GM18519 (cell line): ENCODE measurements around the gene CMYA5.
"Not testable (repeated sequence)": the region's sequence is repeated elsewhere in the genome, so short reads cannot be mapped to it uniquely, and the experiment has no call there.

ENCODE experiments used
- ATAC-seq: cut with Tn5 transposase; IDR thresholded peaks from one replicate; pipeline ENCODE4 v1.9.1; 2021; ENCODE audit warnings: mild to moderate bottlenecking, moderate library complexity; ENCODE audit not compliant: unreplicated experiment, low FRiP score

CMYA5 gene

GRCh38 chr5:79746642-79747569 lies 57.3 kb downstream of the CMYA5 start:
- ATAC-seq: no peak

GRCh38 chr5:79750611-79751510 lies 61.2 kb downstream of the CMYA5 start:
- ATAC-seq: no peak

GRCh38 chr5:79753092-79753491 lies 63.5 kb downstream of the CMYA5 start:
- no peak for ATAC-seq

GRCh38 chr5:79753877-79754645 lies 64.4 kb downstream of the CMYA5 start:
- no peak for ATAC-seq

- no peak for ATAC-seq
Measured at GRCh38 chr5:79754865-79755555, 65.4 kb downstream of the CMYA5 start.

GRCh38 chr5:79756076-79756475 lies 66.4 kb downstream of the CMYA5 start:
- ATAC-seq: no peak

GRCh38 chr5:79759436-79759835 lies 69.8 kb downstream of the CMYA5 start:
- ATAC-seq: no peak

GRCh38 chr5:79759848-79760247 lies 70.2 kb downstream of the CMYA5 start:
- ATAC-seq: no peak

- no peak for ATAC-seq
Measured at GRCh38 chr5:79762929-79763328, 73.3 kb downstream of the CMYA5 start.

- not testable (repeated sequence) for ATAC-seq
Measured at GRCh38 chr5:79764147-79764546, 74.5 kb downstream of the CMYA5 start.

GRCh38 chr5:79771387-79771786 lies 81.8 kb downstream of the CMYA5 start:
- no peak for ATAC-seq

- no peak for ATAC-seq
Measured at GRCh38 chr5:79772651-79773050, 83.0 kb downstream of the CMYA5 start.

- no peak for ATAC-seq
Measured at GRCh38 chr5:79773612-79774011, 84.0 kb downstream of the CMYA5 start.

GRCh38 chr5:79774171-79774854 lies 84.7 kb downstream of the CMYA5 start:
- no peak for ATAC-seq

GRCh38 chr5:79774855-79775237 lies 85.2 kb downstream of the CMYA5 start:
- ATAC-seq: no peak

GRCh38 chr5:79784741-79785140 lies 95.1 kb downstream of the CMYA5 start:
- ATAC-seq: not testable (repeated sequence)

- no peak for ATAC-seq
Measured at GRCh38 chr5:79785983-79786382, 96.3 kb downstream of the CMYA5 start.

- ATAC-seq: no peak
Measured at GRCh38 chr5:79787448-79787847, 97.8 kb downstream of the CMYA5 start.

- ATAC-seq: no peak
Measured at GRCh38 chr5:79791843-79792242, 102.2 kb downstream of the CMYA5 start.
